ENCODE results near the gene EEF2K.

DNA sequence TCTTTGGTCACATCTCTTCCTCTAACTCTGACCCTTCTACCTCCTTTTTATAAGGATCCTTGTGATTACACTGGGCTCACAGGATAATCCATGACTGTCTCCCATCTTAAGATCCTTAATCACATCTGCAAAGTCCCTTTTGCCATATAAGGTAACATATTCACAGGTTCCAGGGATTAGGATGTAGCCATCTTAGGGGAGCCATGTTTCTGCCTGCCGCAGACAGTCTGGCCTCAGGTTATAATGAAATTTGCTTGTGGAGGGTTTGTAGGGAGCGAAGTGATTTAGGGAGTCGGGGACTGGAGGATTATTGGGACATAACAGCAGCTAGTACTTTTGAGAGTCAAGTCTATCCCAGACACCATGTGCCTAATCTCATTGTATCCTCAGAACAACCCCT lies 7.7 kb downstream of the EEF2K start:
- TF ChIP-seq, protein P1, sequence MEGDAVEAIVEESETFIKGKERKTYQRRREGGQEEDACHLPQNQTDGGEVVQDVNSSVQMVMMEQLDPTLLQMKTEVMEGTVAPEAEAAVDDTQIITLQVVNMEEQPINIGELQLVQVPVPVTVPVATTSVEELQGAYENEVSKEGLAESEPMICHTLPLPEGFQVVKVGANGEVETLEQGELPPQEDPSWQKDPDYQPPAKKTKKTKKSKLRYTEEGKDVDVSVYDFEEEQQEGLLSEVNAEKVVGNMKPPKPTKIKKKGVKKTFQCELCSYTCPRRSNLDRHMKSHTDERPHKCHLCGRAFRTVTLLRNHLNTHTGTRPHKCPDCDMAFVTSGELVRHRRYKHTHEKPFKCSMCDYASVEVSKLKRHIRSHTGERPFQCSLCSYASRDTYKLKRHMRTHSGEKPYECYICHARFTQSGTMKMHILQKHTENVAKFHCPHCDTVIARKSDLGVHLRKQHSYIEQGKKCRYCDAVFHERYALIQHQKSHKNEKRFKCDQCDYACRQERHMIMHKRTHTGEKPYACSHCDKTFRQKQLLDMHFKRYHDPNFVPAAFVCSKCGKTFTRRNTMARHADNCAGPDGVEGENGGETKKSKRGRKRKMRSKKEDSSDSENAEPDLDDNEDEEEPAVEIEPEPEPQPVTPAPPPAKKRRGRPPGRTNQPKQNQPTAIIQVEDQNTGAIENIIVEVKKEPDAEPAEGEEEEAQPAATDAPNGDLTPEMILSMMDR (IDR thresholded peaks at IDR 0.05): no peak
- no peak for TF ChIP-seq POLR2A (IDR thresholded peaks at IDR 0.05)

Measured in body of pancreas (tissue), 4 donors.